SK-N-SH treated with all-trans-retinoic acid at 6 μM for 48 hours (cell line): ENCODE data around the gene DGUOK.

Source experiments
- ATAC-seq: fragments of 200-7000 bp; cut with Tn5 transposase; 3 replicates; pipeline ENCODE4 v1.9.1; 2020; ENCODE audit warnings: mild to moderate bottlenecking, moderate library complexity
- ARNTL ChIP-seq: fragments of 450-650 bp; formaldehyde crosslinking; IDR thresholded peaks from 2 replicates; pipeline ENCODE4 v1.5.0; 2020; ENCODE audit warnings: low read depth, mild to moderate bottlenecking, moderate library complexity, borderline replicate concordance
- BACH2 ChIP-seq: fragments of 250-450 bp; sonication (Bioruptor Pico); IDR thresholded peaks from 2 replicates; pipeline ENCODE4 v1.9.0; 2021; ENCODE audit warnings: mild to moderate bottlenecking, borderline replicate concordance
- CSDC2 ChIP-seq: fragments of 250-450 bp; sonication (Bioruptor Pico); IDR thresholded peaks from 2 replicates; pipeline ENCODE4 v1.5.0; 2020; ENCODE audit warnings: mild to moderate bottlenecking, moderate library complexity
- CSRNP3 ChIP-seq: fragments of 250-450 bp; sonication (Bioruptor Pico); IDR thresholded peaks from 2 replicates; pipeline ENCODE4 v1.5.1; 2021; ENCODE audit warnings: mild to moderate bottlenecking, moderate library complexity
- ESRRG ChIP-seq: fragments of 250-450 bp; sonication (Bioruptor Pico); IDR thresholded peaks from 2 replicates; pipeline ENCODE4 v1.6.1; 2021; ENCODE audit warnings: mild to moderate bottlenecking
- GLIS3 ChIP-seq: fragments of 250-450 bp; sonication (Bioruptor Pico); IDR thresholded peaks from 2 replicates; pipeline ENCODE4 v1.5.0; 2020; ENCODE audit warnings: mild to moderate bottlenecking, moderate library complexity
- PATZ1 ChIP-seq: fragments of 250-450 bp; sonication (Bioruptor Pico); IDR thresholded peaks from 2 replicates; pipeline ENCODE4 v1.8.0; 2020; ENCODE audit warnings: mild to moderate bottlenecking, moderate library complexity, borderline replicate concordance
- PPARA ChIP-seq: fragments of 250-450 bp; sonication (Bioruptor Pico); IDR thresholded peaks from 2 replicates; pipeline ENCODE4 v1.5.0; 2020; ENCODE audit warnings: mild to moderate bottlenecking, borderline replicate concordance
- RARB ChIP-seq: fragments of 250-450 bp; sonication (Bioruptor Pico); IDR thresholded peaks from 2 replicates; pipeline ENCODE4 v1.8.0; 2021; ENCODE audit warnings: mild to moderate bottlenecking, moderate library complexity
- SNAI2 ChIP-seq: fragments of 250-450 bp; sonication (Bioruptor Pico); IDR thresholded peaks from 2 replicates; pipeline ENCODE4 v1.5.0; 2020; ENCODE audit warnings: mild to moderate bottlenecking, moderate library complexity
- TCF4 ChIP-seq: fragments of 250-450 bp; sonication (Bioruptor Pico); IDR thresholded peaks from 2 replicates; pipeline ENCODE4 v1.8.0; 2021; ENCODE audit warnings: mild to moderate bottlenecking, moderate library complexity, borderline replicate concordance
- TOX ChIP-seq: fragments of 250-450 bp; sonication (Bioruptor Pico); IDR thresholded peaks from 2 replicates; pipeline ENCODE4 v1.8.0; 2021; ENCODE audit warnings: mild to moderate bottlenecking, moderate library complexity, borderline replicate concordance
- ZC3H10 ChIP-seq: fragments of 250-450 bp; sonication (Bioruptor Pico); IDR thresholded peaks from 2 replicates; pipeline ENCODE4 v1.5.1; 2021; ENCODE audit warnings: mild to moderate bottlenecking, moderate library complexity
- ZFP3 ChIP-seq: fragments of 250-450 bp; sonication (Bioruptor Pico); IDR thresholded peaks from 2 replicates; pipeline ENCODE4 v1.5.0; 2020; ENCODE audit warnings: mild to moderate bottlenecking, moderate library complexity
- ZFP30 ChIP-seq: fragments of 450-650 bp; formaldehyde crosslinking; IDR thresholded peaks from 2 replicates; pipeline ENCODE4 v1.5.0; 2022; ENCODE audit warnings: mild to moderate bottlenecking, moderate library complexity
- ZNF70 ChIP-seq: fragments of 450-650 bp; formaldehyde crosslinking; IDR thresholded peaks from 2 replicates; pipeline ENCODE4 v1.5.0; 2020; ENCODE audit warnings: mild to moderate bottlenecking, moderate library complexity
- ZNF8 ChIP-seq: fragments of 450-650 bp; formaldehyde crosslinking; IDR thresholded peaks from 2 replicates; pipeline ENCODE4 v1.5.0; 2020; ENCODE audit warnings: mild to moderate bottlenecking, moderate library complexity
- TF ChIP-seq, protein P1 (sequence below): fragments of 250-450 bp; sonication (Bioruptor Pico); IDR thresholded peaks from 2 replicates; pipeline ENCODE4 v1.5.0; 2020; ENCODE audit warnings: mild to moderate bottlenecking, moderate library complexity
- TF ChIP-seq, protein P2 (sequence below): fragments of 250-450 bp; sonication (Bioruptor Pico); IDR thresholded peaks from 2 replicates; pipeline ENCODE4 v1.8.0; 2021; ENCODE audit warnings: low read depth, mild to moderate bottlenecking, moderate library complexity, borderline replicate concordance
- TF ChIP-seq, protein P3 (sequence below): fragments of 250-450 bp; sonication (Bioruptor Pico); IDR thresholded peaks from 2 replicates; pipeline ENCODE4 v1.5.1; 2020; ENCODE audit warnings: low read depth, mild to moderate bottlenecking, moderate library complexity

The DGUOK gene

DNA sequence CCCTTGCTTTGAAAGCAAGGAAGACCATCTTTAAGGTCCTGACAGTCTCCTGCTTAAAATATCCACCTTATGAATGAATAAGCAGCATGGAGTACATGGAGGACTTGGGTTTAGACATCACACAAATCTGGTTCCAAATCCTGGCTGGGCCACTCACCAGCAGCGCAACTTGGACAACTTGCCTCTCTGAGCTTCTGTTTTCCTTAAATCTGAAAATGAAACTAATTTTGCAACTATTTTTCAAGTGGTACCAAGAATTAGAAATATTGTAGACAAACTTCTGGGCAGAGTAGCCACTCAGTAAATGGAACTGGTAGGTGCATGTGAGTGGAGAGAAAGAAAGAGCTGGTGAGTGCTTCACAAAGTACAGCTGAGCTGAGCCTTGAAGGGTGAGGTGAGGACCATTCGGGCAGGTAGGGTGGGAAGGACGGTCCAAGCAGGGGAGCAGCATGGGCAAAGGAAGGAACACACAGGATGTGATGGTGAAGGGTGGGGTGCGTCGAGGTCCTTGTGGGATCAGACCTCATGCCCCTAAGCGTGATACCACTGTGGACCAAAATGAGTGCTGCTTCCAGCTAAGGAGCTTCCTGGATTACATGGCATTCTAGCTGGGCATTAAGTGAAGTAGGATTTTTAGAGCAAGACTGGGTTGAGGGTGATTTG lies 43.6 kb downstream of the DGUOK start:
- ATAC-seq, result peak; percentile 13; the same call in 2 of the 3 replicates
- TF ChIP-seq ZFP3, result no peak
- TF ChIP-seq ZC3H10 (CRISPR knock-in tag), result no peak
- TF ChIP-seq PPARA (CRISPR knock-in tag), result no peak

DNA sequence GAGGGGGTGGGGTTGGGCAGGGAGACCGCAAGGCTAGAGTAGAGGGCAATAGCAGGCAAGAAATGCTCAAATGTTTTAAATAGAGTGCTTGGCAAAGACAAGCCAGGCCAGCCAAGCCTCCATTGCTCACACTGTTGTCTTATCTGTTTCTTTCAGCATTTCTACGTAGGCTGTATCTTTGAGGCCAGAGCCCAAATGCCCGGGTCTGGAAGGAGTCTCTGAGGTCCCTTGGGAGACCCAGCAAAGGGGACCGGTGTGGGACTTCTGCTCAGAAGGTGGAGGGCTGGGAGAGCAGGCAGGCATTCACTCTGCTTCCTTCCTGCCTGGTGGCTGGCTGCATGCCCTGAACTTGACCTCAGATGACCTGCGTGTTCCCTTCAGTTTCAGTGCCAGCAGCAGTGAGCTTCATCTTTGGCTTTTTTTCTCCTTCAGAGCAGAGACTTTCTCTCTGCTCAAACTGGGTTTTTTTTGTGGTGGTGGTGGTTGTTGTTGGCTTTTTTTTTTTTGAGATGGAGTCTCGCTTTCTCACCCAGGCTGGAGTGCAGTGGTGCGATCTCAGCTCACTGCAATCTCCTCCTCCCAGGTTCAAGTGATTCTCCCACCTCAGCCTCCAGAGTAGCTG lies 44.3 kb downstream of the DGUOK start:
- TF ChIP-seq, protein P1, sequence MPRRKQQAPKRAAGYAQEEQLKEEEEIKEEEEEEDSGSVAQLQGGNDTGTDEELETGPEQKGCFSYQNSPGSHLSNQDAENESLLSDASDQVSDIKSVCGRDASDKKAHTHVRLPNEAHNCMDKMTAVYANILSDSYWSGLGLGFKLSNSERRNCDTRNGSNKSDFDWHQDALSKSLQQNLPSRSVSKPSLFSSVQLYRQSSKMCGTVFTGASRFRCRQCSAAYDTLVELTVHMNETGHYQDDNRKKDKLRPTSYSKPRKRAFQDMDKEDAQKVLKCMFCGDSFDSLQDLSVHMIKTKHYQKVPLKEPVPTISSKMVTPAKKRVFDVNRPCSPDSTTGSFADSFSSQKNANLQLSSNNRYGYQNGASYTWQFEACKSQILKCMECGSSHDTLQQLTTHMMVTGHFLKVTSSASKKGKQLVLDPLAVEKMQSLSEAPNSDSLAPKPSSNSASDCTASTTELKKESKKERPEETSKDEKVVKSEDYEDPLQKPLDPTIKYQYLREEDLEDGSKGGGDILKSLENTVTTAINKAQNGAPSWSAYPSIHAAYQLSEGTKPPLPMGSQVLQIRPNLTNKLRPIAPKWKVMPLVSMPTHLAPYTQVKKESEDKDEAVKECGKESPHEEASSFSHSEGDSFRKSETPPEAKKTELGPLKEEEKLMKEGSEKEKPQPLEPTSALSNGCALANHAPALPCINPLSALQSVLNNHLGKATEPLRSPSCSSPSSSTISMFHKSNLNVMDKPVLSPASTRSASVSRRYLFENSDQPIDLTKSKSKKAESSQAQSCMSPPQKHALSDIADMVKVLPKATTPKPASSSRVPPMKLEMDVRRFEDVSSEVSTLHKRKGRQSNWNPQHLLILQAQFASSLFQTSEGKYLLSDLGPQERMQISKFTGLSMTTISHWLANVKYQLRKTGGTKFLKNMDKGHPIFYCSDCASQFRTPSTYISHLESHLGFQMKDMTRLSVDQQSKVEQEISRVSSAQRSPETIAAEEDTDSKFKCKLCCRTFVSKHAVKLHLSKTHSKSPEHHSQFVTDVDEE (CRISPR knock-in tag), result no peak
- TF ChIP-seq BACH2 (CRISPR knock-in tag), result no peak
- no peak for TF ChIP-seq PATZ1
- no peak for TF ChIP-seq ZNF8 (CRISPR knock-in tag)
- TF ChIP-seq ZC3H10 (CRISPR knock-in tag), result no peak
- TF ChIP-seq ZFP3, result no peak
- no peak for TF ChIP-seq SNAI2 (CRISPR knock-in tag)
- no peak for TF ChIP-seq ZFP30 (CRISPR knock-in tag)
- no peak for TF ChIP-seq ARNTL (CRISPR knock-in tag)
- TF ChIP-seq TCF4, result no peak
- no peak for TF ChIP-seq CSRNP3 (CRISPR knock-in tag)
- TF ChIP-seq RARB, result no peak
- TF ChIP-seq ZNF70 (CRISPR knock-in tag), result no peak
- no peak for TF ChIP-seq ESRRG (CRISPR knock-in tag)
- no peak for TF ChIP-seq TOX (CRISPR knock-in tag)
- TF ChIP-seq, protein P2, sequence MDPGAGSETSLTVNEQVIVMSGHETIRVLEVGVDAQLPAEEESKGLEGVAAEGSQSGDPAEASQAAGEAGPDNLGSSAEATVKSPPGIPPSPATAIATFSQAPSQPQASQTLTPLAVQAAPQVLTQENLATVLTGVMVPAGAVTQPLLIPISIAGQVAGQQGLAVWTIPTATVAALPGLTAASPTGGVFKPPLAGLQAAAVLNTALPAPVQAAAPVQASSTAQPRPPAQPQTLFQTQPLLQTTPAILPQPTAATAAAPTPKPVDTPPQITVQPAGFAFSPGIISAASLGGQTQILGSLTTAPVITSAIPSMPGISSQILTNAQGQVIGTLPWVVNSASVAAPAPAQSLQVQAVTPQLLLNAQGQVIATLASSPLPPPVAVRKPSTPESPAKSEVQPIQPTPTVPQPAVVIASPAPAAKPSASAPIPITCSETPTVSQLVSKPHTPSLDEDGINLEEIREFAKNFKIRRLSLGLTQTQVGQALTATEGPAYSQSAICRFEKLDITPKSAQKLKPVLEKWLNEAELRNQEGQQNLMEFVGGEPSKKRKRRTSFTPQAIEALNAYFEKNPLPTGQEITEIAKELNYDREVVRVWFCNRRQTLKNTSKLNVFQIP (CRISPR knock-in tag), result no peak
- no peak for TF ChIP-seq GLIS3 (CRISPR knock-in tag)
- TF ChIP-seq CSDC2 (CRISPR knock-in tag), result no peak
- TF ChIP-seq, protein P3, sequence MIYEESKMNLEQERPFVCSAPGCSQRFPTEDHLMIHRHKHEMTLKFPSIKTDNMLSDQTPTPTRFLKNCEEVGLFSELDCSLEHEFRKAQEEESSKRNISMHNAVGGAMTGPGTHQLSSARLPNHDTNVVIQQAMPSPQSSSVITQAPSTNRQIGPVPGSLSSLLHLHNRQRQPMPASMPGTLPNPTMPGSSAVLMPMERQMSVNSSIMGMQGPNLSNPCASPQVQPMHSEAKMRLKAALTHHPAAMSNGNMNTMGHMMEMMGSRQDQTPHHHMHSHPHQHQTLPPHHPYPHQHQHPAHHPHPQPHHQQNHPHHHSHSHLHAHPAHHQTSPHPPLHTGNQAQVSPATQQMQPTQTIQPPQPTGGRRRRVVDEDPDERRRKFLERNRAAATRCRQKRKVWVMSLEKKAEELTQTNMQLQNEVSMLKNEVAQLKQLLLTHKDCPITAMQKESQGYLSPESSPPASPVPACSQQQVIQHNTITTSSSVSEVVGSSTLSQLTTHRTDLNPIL, result no peak
- TF ChIP-seq, all 23 proteins: peak for 0
- peak; percentile 70 for ATAC-seq

DNA sequence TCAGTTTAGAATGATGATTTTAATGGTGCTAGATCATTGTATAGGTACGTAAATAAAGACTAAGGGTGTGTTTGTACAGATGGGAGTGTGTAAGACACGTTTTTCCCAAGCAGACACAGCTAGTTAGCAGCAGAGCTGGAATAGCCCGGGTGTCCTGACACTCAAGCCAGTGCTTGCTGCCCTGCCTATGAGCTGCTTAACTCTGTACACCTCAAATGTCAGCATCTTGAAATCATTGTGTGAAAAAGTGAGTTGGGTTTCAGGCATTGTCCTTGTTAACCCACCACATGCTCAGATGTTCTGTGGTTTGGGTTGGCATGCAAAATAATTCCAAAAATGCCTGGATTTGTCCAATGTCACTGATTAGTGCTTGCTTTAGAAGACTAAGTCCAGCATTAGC lies 45.0 kb downstream of the DGUOK start:
- TF ChIP-seq ZFP3 (no peak), ARNTL (CRISPR knock-in tag) (no peak), SNAI2 (CRISPR knock-in tag) (no peak), PATZ1 (no peak), ESRRG (CRISPR knock-in tag) (no peak)
- ATAC-seq, result peak; percentile 68
